Measurements from ENCODE around the gene RNF213.

Gene RNF213

DNA sequence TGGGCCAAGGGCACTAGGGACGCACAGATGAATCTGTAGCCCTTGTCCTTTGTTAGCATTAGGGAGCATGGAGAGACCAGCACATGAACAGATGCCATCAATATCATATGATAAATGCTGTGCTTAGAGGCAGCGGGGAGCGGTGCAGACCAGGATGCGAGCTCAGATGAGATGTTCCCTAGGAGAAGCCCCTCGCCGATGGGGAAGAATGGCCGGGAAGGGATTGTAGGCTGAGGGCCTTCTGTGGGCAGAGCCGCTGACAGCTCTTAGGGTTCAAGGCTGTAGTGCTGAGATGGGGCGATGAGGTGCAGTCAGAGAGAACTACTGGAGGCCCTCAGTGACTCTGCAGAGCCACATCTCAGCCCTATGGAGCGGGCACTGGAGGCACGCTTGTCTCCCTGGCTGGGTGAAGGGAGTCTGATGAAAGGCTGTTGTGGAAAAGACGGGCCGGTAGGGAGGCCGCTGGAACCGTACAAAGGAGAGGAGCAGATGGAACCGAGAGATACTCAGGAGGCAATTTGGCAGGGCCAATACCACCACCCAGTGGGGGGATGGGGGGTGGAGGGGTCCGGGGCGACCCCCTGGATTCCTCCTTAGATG is 88.0 kb downstream of the RNF213 start:
- H3K27ac ChIP-seq (ENCODE audit: low read depth, low read length): no peak overlapping the region
- H2AFZ ChIP-seq (ENCODE audit: low read depth, low read length, severe bottlenecking): no peak overlapping the region
- H3K9me3 ChIP-seq (ENCODE audit: insufficient read depth, low read length): no peaks in the 10 kb centered on the region
- no peak overlapping the region for H3K4me2 ChIP-seq (ENCODE audit: low read depth, low read length, poor library complexity, severe bottlenecking)
- no peaks in the 10 kb centered on the region for H4K20me1 ChIP-seq (ENCODE audit: low read depth, low read length)
- no peaks in the 10 kb centered on the region for H3K79me2 ChIP-seq (ENCODE audit: insufficient read depth, low read length)
- H3K36me3 ChIP-seq (ENCODE audit: low read length): no peaks in the 10 kb centered on the region
- H3K27me3 ChIP-seq (ENCODE audit: low read length): no peaks in the 10 kb centered on the region
- no peak for TF ChIP-seq EZH2phosphoT487 (conservative IDR thresholded peaks at IDR 0.05; ENCODE audit: low read length)
- TF ChIP-seq, protein P1, sequence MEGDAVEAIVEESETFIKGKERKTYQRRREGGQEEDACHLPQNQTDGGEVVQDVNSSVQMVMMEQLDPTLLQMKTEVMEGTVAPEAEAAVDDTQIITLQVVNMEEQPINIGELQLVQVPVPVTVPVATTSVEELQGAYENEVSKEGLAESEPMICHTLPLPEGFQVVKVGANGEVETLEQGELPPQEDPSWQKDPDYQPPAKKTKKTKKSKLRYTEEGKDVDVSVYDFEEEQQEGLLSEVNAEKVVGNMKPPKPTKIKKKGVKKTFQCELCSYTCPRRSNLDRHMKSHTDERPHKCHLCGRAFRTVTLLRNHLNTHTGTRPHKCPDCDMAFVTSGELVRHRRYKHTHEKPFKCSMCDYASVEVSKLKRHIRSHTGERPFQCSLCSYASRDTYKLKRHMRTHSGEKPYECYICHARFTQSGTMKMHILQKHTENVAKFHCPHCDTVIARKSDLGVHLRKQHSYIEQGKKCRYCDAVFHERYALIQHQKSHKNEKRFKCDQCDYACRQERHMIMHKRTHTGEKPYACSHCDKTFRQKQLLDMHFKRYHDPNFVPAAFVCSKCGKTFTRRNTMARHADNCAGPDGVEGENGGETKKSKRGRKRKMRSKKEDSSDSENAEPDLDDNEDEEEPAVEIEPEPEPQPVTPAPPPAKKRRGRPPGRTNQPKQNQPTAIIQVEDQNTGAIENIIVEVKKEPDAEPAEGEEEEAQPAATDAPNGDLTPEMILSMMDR (IDR thresholded peaks at IDR 0.05; ENCODE audit: insufficient read depth, low read length, poor library complexity, severe bottlenecking): no peak
- H3K9me2 ChIP-seq (replicated peaks; ENCODE audit: insufficient read depth, low read length): no peaks in the 10 kb centered on the region
- no peaks in the 10 kb centered on the region for H3F3A ChIP-seq (ENCODE audit: insufficient read depth)
- H3K4me3 ChIP-seq (ENCODE audit: insufficient read depth, low read length, poor library complexity, severe bottlenecking): no peak overlapping the region
- H3K9ac ChIP-seq (ENCODE audit: low read length): no peak overlapping the region

DNA sequence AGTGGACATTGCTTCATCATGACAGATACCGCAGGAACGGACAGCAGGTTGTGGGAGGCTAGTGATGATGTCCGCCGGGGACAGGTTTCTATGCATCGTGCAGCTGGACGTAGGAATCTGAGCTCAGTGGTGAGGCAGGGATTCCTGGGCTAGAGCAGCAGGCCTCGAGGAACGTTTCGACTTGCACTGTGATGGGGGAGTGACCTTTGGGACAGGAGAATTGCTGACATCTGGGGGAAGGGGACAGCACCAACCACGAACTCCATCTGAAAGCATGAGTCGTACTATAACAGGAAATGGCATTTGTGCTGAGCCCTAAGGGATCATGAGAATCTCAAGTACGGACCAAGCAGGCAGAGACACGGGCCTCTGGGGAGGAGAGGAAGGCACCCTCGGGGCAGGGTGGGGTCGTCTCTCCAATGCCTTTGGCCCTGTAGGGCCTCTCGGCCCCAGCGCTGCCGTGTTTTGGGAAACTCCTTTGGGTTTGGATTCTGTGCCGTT is 88.5 kb downstream of the RNF213 start:
- Histone ChIP-seq H3K4me3 (ENCODE audit: insufficient read depth, low read length, poor library complexity, severe bottlenecking) (no peak overlapping the region), H3K4me2 (ENCODE audit: low read depth, low read length, poor library complexity, severe bottlenecking) (no peak overlapping the region), H3F3A (ENCODE audit: insufficient read depth) (no peaks in the 10 kb centered on the region), H4K20me1 (ENCODE audit: low read depth, low read length) (no peaks in the 10 kb centered on the region), H3K9ac (ENCODE audit: low read length) (no peak overlapping the region), H3K27me3 (ENCODE audit: low read length) (no peaks in the 10 kb centered on the region), H3K9me2 (replicated peaks; ENCODE audit: insufficient read depth, low read length) (no peaks in the 10 kb centered on the region), H3K36me3 (ENCODE audit: low read length) (no peaks in the 10 kb centered on the region), H3K27ac (ENCODE audit: low read depth, low read length) (no peak overlapping the region), H3K9me3 (ENCODE audit: insufficient read depth, low read length) (no peaks in the 10 kb centered on the region), H2AFZ (ENCODE audit: low read depth, low read length, severe bottlenecking) (no peak overlapping the region), H3K79me2 (ENCODE audit: insufficient read depth, low read length) (no peaks in the 10 kb centered on the region)
- no peak for TF ChIP-seq EZH2phosphoT487 (conservative IDR thresholded peaks at IDR 0.05; ENCODE audit: low read length)
- TF ChIP-seq, protein P1 (IDR thresholded peaks at IDR 0.05; ENCODE audit: insufficient read depth, low read length, poor library complexity, severe bottlenecking): no peak

GRCh38 chr17:80349751-80350150 is 89.1 kb downstream of the RNF213 start:
- H3F3A ChIP-seq (ENCODE audit: insufficient read depth): no peaks in the 10 kb centered on the region
- no peaks in the 10 kb centered on the region for H3K9me2 ChIP-seq (replicated peaks; ENCODE audit: insufficient read depth, low read length)
- TF ChIP-seq, protein P1 (IDR thresholded peaks at IDR 0.05; ENCODE audit: insufficient read depth, low read length, poor library complexity, severe bottlenecking): no peak
- TF ChIP-seq EZH2phosphoT487 (conservative IDR thresholded peaks at IDR 0.05; ENCODE audit: low read length): no peak
- no peak overlapping the region for H3K4me2 ChIP-seq (ENCODE audit: low read depth, low read length, poor library complexity, severe bottlenecking)
- no peak overlapping the region for H3K9ac ChIP-seq (ENCODE audit: low read length)
- no peaks in the 10 kb centered on the region for H3K27me3 ChIP-seq (ENCODE audit: low read length)
- no peak overlapping the region for H2AFZ ChIP-seq (ENCODE audit: low read depth, low read length, severe bottlenecking)
- H3K4me3 ChIP-seq (ENCODE audit: insufficient read depth, low read length, poor library complexity, severe bottlenecking): no peak overlapping the region
- H3K27ac ChIP-seq (ENCODE audit: low read depth, low read length): no peak overlapping the region
- H3K36me3 ChIP-seq (ENCODE audit: low read length): no peaks in the 10 kb centered on the region
- no peaks in the 10 kb centered on the region for H3K79me2 ChIP-seq (ENCODE audit: insufficient read depth, low read length)
- no peaks in the 10 kb centered on the region for H4K20me1 ChIP-seq (ENCODE audit: low read depth, low read length)
- no peaks in the 10 kb centered on the region for H3K9me3 ChIP-seq (ENCODE audit: insufficient read depth, low read length)

All from SU-DHL-6 (cell line).